GM23338 (cell line): ENCODE results near the gene COG7.
A peak's percentile ranks its signal among the peaks of the same experiment; 100 is the strongest.

Experiments used
- CREB1 ChIP-seq: fragments of 250-450 bp; sonication (Bioruptor Pico); IDR thresholded peaks from 2 replicates; pipeline ENCODE4 v1.5.0; 2020; ENCODE audit warnings: low read depth, mild to moderate bottlenecking, moderate library complexity
- CTCF ChIP-seq, 2 experiments: fragments of 200-600 bp in 1 of 2; sonication (generic) in 1 of 2; conservative IDR thresholded peaks; 2 replicates each; pipeline versions ENCODE4 v1.5.1 to v1.6.1; 2016 to 2017; ENCODE audit warnings: antibody characterized with exemption in 2 of 2, low read depth in 2 of 2, mild to moderate bottlenecking in 2 of 2, moderate library complexity in 1 of 2
- ETS1 ChIP-seq: IDR thresholded peaks from 2 replicates; pipeline ENCODE4 v1.6.1; 2016; ENCODE audit warnings: antibody characterized with exemption
- EZH2 ChIP-seq: fragments of 200-600 bp; sonication (generic); IDR thresholded peaks from one replicate; pipeline ENCODE4 v1.8.0; 2017; ENCODE audit warnings: antibody characterized with exemption, mild to moderate bottlenecking, low read depth; ENCODE audit not compliant: unreplicated experiment
- EZH2phosphoT487 ChIP-seq: fragments of 200-600 bp; sonication (generic); IDR thresholded peaks from one replicate; pipeline ENCODE4 v1.8.1; 2018; ENCODE audit warnings: antibody characterized with exemption; ENCODE audit not compliant: unreplicated experiment
- JUNB ChIP-seq: IDR thresholded peaks from one replicate; pipeline ENCODE4 v1.6.1; 2016; ENCODE audit warnings: antibody characterized with exemption; ENCODE audit not compliant: unreplicated experiment
- NANOG ChIP-seq: IDR thresholded peaks from 2 replicates; pipeline ENCODE4 v1.6.1; 2016; ENCODE audit warnings: antibody characterized with exemption, borderline replicate concordance
- POLR2AphosphoS5 ChIP-seq: IDR thresholded peaks from 2 replicates; pipeline ENCODE4 v1.6.1; 2016; ENCODE audit warnings: antibody characterized with exemption, low read depth
- REST ChIP-seq: IDR thresholded peaks from one replicate; pipeline ENCODE4 v1.6.1; 2018; ENCODE audit warnings: antibody characterized with exemption; ENCODE audit not compliant: unreplicated experiment
- STAT1 ChIP-seq: IDR thresholded peaks from one replicate; pipeline ENCODE4 v1.6.1; 2016; ENCODE audit warnings: antibody characterized with exemption; ENCODE audit not compliant: unreplicated experiment
- ZNF114 ChIP-seq: fragments of 250-450 bp; sonication (Bioruptor Pico); IDR thresholded peaks from 2 replicates; pipeline ENCODE4 v1.5.0; 2020; ENCODE audit warnings: mild to moderate bottlenecking, moderate library complexity
- ZNF331 ChIP-seq: fragments of 250-450 bp; sonication (Bioruptor Pico); IDR thresholded peaks from 2 replicates; pipeline ENCODE4 v1.5.0; 2020; ENCODE audit warnings: low read depth, mild to moderate bottlenecking, moderate library complexity

GRCh38 chr16:23348579-23349469, 104.2 kb downstream of the COG7 start:
- no peak for TF ChIP-seq POLR2AphosphoS5
- TF ChIP-seq CTCF (conservative IDR thresholded peaks at IDR 0.05; ENCODE audit: low read depth in 2 of 2): peak; percentile 53 to 60
- no peak for TF ChIP-seq EZH2
- TF ChIP-seq CREB1 (CRISPR knock-in tag): no peak
- TF ChIP-seq REST: no peak
- no peak for TF ChIP-seq EZH2phosphoT487
- TF ChIP-seq ETS1: no peak
- no peak for TF ChIP-seq JUNB
- no peak for TF ChIP-seq STAT1
- TF ChIP-seq NANOG: no peak
- no peak for TF ChIP-seq ZNF331
- TF ChIP-seq ZNF114: no peak
